A673 (cell line): ENCODE data around the gene DUOX1.

Experiments used
- CTCF ChIP-seq: fragments of 300-800, 200-600 bp; sonication (generic); conservative IDR thresholded peaks from 2 replicates; pipeline ENCODE4 v1.5.1; 2017; ENCODE audit warnings: low read depth, mild to moderate bottlenecking, antibody characterized with exemption, low read length, moderate library complexity, mixed read lengths
- EZH2 ChIP-seq: fragments of 200-600 bp; sonication (generic); IDR thresholded peaks from 2 replicates; pipeline ENCODE4 v1.6.1; 2017; ENCODE audit warnings: borderline replicate concordance, low read depth, mild to moderate bottlenecking, mixed read lengths, antibody characterized with exemption, low read length; ENCODE audit not compliant: poor library complexity, severe bottlenecking

GRCh38 chr15:45157974-45158373 lies 28.2 kb downstream of the DUOX1 start:
- no peak for TF ChIP-seq CTCF
- no peak for TF ChIP-seq EZH2
